ACC112 (cell line): ENCODE data around the gene TMCC1.
"Not testable (repeated sequence)": the region's sequence is repeated elsewhere in the genome, so short reads cannot be mapped to it uniquely, and the experiment has no call there.

Experiments
- H2AFZ ChIP-seq: fragments of 200-600 bp; sonication (generic); one replicate; pipeline ENCODE4 v1.6.0; 2017; ENCODE audit warnings: antibody characterized with exemption, low read length; ENCODE audit not compliant: unreplicated experiment
- H3K27ac ChIP-seq: fragments of 200-600 bp; sonication (generic); 2 replicates; pipeline ENCODE4 v1.5.1; 2014; ENCODE audit warnings: low read depth, mild to moderate bottlenecking, antibody characterized with exemption, low read length, moderate library complexity
- H3K27me3 ChIP-seq: fragments of 200-600 bp; sonication (generic); 2 replicates; pipeline ENCODE4 v1.6.1; 2014; ENCODE audit warnings: mild to moderate bottlenecking, antibody characterized with exemption, low read length, moderate library complexity, mixed read lengths; ENCODE audit not compliant: insufficient read depth
- H3K36me3 ChIP-seq: fragments of 200-600 bp; sonication (generic); 2 replicates; pipeline ENCODE4 v1.6.1; 2016; ENCODE audit warnings: mild to moderate bottlenecking, antibody characterized with exemption, low read length, moderate library complexity, mixed read lengths; ENCODE audit not compliant: insufficient read depth
- H3K4me1 ChIP-seq: fragments of 200-600 bp; sonication (generic); one replicate; pipeline ENCODE4 v1.6.1; 2016; ENCODE audit warnings: low read length, mixed read lengths; ENCODE audit not compliant: insufficient read depth, unreplicated experiment, control insufficient read depth
- H3K4me3 ChIP-seq: fragments of 200-600 bp; sonication (generic); 2 replicates; pipeline ENCODE4 v1.5.1; 2014; ENCODE audit warnings: mild to moderate bottlenecking, low read depth, low read length
- H3K79me2 ChIP-seq: fragments of 200-600 bp; sonication (generic); one replicate; pipeline ENCODE4 v1.6.0; 2016; ENCODE audit warnings: low read length; ENCODE audit not compliant: control insufficient read depth, unreplicated experiment, insufficient read depth

The TMCC1 gene

DNA sequence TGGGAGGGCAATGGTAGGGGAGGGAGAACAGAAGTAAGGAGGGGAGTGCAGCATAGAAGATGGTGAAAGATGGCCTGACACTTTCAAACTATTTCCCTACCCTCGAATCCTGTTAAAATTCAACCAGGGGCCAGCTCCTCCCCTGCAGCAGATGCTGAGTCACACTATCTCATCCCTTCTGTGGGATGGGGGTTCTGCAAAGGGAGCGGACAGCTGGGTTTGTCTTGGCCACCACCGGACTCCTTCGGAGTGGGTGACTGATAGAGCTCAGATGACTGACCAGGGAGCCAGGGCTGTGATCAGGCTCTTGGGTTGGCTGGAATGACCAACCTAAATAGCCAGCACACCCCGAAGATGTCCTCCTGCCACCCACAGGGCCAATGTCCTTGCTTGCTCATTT is 33.6 kb upstream of the TMCC1 start:
- Histone ChIP-seq H3K4me3 (no peak overlapping the region), H3K27ac (no peak overlapping the region), H2AFZ (no peak overlapping the region), H3K27me3 (peaks cover 8% of the 10 kb centered on the region), H3K79me2 (no peaks in the 10 kb centered on the region), H3K36me3 (no peaks in the 10 kb centered on the region), H3K4me1 (no peaks in the 10 kb centered on the region)

DNA sequence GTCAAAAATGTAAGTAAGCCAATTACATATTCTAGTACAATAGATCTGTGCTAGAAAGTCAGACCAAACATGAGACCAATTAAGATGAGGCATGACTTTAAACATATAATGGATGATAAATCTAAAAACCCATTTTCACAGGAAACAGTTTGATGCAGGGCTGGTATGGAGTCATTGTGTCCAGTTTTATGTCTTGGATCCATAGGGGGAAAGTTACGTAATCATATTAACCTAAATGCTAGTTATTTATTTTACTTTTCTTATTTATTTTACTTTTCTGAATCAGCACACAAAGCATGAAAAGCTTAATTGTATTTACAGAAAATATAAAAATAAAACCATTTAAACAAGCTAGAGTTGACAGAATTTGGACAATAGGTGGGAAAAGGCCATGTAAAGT is 26.3 kb upstream of the TMCC1 start:
- no peaks in the 10 kb centered on the region for H3K79me2 ChIP-seq
- no peaks in the 10 kb centered on the region for H3K4me1 ChIP-seq
- no peak overlapping the region for H2AFZ ChIP-seq
- H3K27me3 ChIP-seq = no peaks in the 10 kb centered on the region; the same call in 1 of the 2 replicates
- H3K27ac ChIP-seq = no peak overlapping the region
- no peaks in the 10 kb centered on the region for H3K36me3 ChIP-seq
- no peak overlapping the region for H3K4me3 ChIP-seq

- Histone ChIP-seq H3K4me1 (no peaks in the 10 kb centered on the region), H3K36me3 (no peaks in the 10 kb centered on the region), H3K27me3 (no peaks in the 10 kb centered on the region; the same call in 1 of the 2 replicates), H3K79me2 (no peaks in the 10 kb centered on the region), H3K27ac (no peak overlapping the region), H2AFZ (no peak overlapping the region), H3K4me3 (no peak overlapping the region)
Measured at GRCh38 chr3:129919357-129919756, 25.8 kb upstream of the TMCC1 start.

DNA sequence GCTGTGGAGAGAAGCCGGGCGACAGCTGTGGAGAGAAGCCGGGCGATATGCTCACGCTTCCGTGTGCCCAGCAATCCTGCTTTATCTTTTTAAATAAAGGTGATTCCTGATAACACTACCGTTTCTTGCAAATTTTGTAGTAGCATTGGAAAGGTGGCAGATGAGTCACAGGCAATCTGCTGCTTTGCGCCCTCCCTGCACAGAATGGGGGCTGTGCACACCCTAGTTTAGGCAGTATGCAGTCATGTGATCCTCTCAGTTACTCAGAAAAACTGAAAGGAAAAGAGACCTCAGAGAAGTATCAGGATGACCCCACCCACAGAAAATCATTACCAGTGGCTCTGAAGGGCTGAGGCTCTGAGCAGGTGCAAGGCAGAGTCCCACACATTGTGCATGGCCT is 24.9 kb upstream of the TMCC1 start:
- no peak overlapping the region for H3K4me3 ChIP-seq

GRCh38 chr3:129917423-129918007 is 24.0 kb upstream of the TMCC1 start:
- Histone ChIP-seq H3K79me2 (no peaks in the 10 kb centered on the region), H3K27me3 (no peaks in the 10 kb centered on the region; the same call in 1 of the 2 replicates), H2AFZ (no peak overlapping the region), H3K4me3 (no peak overlapping the region), H3K27ac (no peak overlapping the region), H3K36me3 (no peaks in the 10 kb centered on the region), H3K4me1 (no peaks in the 10 kb centered on the region)

More for the DNA sequence above, 24.9 kb upstream of the TMCC1 start:
- Histone ChIP-seq H3K27ac (no peak overlapping the region), H2AFZ (no peak overlapping the region), H3K4me1 (no peaks in the 10 kb centered on the region), H3K27me3 (no peaks in the 10 kb centered on the region; the same call in 1 of the 2 replicates), H3K79me2 (no peaks in the 10 kb centered on the region), H3K36me3 (no peaks in the 10 kb centered on the region)

- no peak overlapping the region for H3K4me3 ChIP-seq
- H3K27ac ChIP-seq = no peak overlapping the region
- H2AFZ ChIP-seq = no peak overlapping the region
- no peaks in the 10 kb centered on the region for H3K79me2 ChIP-seq
- H3K27me3 ChIP-seq = no peaks in the 10 kb centered on the region
- H3K4me1 ChIP-seq = no peaks in the 10 kb centered on the region
- no peaks in the 10 kb centered on the region for H3K36me3 ChIP-seq
Measured at GRCh38 chr3:129913618-129914017, 20.1 kb upstream of the TMCC1 start.

DNA sequence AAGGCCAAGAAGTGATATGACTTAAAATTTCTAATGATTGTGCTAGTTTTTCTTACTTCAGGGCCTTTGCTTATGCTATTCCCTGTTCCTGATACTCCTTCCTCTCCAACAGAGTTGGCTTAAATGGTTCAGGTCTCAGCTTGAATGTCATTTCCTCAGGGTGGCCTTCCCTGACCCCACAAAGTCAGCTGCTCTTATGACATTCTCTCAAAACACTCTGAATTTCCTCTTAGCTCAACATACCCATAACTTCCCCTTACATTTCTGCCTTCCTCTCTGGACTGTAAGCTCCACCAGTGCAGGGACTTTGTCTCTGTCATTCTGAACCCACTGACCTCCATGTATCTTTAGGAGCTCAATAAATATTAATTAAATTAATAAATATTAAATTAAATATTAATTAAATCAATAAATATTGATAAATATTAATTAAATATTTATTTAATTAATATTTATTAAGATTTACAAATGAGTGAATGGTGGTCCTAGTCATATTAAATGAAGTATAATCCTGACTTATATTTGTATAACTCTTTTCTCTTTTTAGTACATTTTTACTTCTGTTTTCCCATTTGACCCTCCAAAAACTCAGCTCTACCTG is 17.9 kb upstream of the TMCC1 start:
- H3K79me2 ChIP-seq = no peaks in the 10 kb centered on the region
- no peak overlapping the region for H3K4me3 ChIP-seq
- H2AFZ ChIP-seq = no peak overlapping the region
- no peak overlapping the region for H3K27ac ChIP-seq
- H3K36me3 ChIP-seq = 0 out of 2 replicates have a peak, but pooled peaks cover 7% of the 10 kb centered on the region
- H3K4me1 ChIP-seq = no peaks in the 10 kb centered on the region
- no peaks in the 10 kb centered on the region for H3K27me3 ChIP-seq

DNA sequence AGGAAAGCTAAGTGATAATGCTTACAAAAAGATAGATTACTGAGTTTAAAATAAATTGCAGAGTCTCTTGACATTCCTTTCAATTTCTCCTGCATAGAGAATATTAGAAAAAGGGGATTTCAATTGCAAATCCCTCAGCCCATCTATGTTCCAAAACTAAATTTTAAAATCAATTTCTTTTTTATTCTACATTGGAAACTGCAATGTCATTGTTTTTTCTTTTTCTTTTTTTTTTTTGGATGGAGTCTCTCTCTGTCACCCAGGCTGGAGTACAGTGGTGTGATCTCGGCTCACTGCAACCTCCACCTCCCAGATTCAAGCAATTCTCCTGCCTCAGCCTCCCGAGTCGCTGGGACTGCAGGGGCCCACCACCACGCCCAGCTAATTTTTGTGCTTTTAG is 15.7 kb upstream of the TMCC1 start:
- not testable (repeated sequence) for H2AFZ ChIP-seq, H3K27ac ChIP-seq, H3K4me1 ChIP-seq, H3K79me2 ChIP-seq, H3K4me3 ChIP-seq, H3K27me3 ChIP-seq
- peaks cover 12% of the 10 kb centered on the region for H3K36me3 ChIP-seq

DNA sequence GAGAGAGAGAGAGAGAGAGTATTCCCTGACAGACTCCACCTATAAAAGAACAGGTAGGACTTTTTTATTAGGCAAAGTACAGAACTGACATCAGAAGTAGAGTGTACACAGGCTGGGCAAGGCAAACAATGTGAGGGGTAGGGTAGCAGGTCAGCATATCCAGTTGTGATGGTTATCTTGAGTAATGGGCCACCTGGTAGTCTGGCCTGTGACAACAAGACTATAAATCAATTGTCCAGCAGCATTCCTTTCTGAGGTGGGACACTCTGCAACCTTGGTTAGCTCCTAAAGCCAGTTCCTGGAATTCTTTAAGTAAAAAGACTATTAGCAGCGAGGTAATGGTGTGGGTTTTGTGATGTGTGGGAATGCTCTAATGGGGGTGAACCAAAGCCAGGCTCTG is 14.9 kb upstream of the TMCC1 start:
- Histone ChIP-seq H3K27ac (no peak overlapping the region), H3K79me2 (no peaks in the 10 kb centered on the region), H3K4me3 (no peak overlapping the region), H3K4me1 (no peaks in the 10 kb centered on the region), H3K36me3 (peaks cover 16% of the 10 kb centered on the region), H3K27me3 (no peaks in the 10 kb centered on the region), H2AFZ (no peak overlapping the region)

- not testable (repeated sequence) for H3K27me3 ChIP-seq, H2AFZ ChIP-seq, H3K27ac ChIP-seq, H3K4me1 ChIP-seq, H3K4me3 ChIP-seq, H3K79me2 ChIP-seq
- peaks cover 14% of the 10 kb centered on the region for H3K36me3 ChIP-seq
Measured at GRCh38 chr3:129901272-129901671, 7.8 kb upstream of the TMCC1 start.

DNA sequence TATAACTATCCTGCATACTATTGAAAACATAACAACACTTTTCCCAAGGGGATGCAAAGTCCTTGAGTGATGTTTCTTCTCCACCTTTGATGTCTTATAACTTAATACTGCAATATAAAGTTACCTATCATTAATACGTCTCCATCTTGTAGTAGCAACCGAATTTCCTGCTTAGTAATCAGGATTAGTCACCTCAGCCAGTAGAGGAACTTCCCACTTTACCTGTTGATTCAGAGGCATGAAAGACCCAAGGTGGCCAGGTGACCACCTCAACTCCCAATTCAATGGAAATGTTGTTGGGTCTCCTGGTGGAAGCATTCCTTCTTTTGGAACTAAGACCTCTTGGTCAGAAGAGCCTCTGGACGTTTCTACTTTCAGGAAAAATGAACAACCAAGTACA is 3.5 kb upstream of the TMCC1 start:
- Histone ChIP-seq H3K36me3 (peaks cover 5% of the 10 kb centered on the region), H2AFZ (no peak overlapping the region), H3K4me1 (peaks cover 4% of the 10 kb centered on the region), H3K4me3 (no peak overlapping the region), H3K27me3 (no peaks in the 10 kb centered on the region), H3K79me2 (peaks cover 18% of the 10 kb centered on the region), H3K27ac (no peak overlapping the region)
